ENCODE measurements around the gene POU5F1.
"Not testable (repeated sequence)": the region's sequence is repeated elsewhere in the genome, so short reads cannot be mapped to it uniquely, and the experiment has no call there.

The POU5F1 gene

GRCh38 chr6:31170600-31170881 is at the start of gene POU5F1:
Gene POU5F1, minus strand, starts transcription at chr6:31170682. Its CDS starts 62 bp downstream, at chr6:31170620.
- no peak for DNase-seq

GRCh38 chr6:31216208-31216898 is 45.9 kb upstream of the POU5F1 start:
- DNase-seq, result no peak

DNA sequence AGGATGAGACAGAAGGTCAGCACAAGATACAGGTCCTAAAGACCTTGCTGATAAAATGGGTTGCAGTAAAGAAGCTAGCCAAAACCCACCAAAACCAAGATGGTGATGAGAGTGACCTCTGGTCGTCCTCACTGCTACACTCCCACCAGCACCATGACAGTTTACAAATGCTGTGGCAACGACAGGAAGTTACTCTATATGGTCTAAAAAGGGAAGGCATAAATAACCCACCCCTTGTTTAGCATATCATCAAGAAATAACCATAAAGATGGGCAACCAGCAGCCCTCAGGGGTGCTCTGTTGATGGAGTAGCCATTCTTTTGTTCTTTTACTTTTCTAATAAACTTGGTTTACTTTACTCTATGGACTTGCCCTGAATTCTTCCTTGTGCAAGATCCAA is 44.7 kb upstream of the POU5F1 start:
- not testable (repeated sequence) for DNase-seq

DNA sequence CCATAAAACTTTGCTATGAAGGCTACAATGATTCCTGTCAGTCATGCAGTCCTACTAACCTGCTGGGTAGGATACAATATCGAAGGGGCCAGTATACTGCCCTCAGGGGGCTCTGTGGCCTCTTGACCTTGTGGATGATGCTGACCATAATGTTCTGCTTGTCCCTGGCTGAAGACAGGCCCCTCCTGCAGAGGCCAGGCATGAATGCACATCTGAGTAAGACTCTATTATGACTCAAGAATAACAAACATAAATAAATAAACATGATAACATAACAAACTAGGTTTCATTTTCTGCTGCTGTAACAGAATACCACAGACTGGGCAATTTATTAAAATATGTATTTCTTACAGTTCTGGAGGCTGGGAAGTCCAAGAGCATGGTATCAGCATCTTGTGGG is 44.0 kb upstream of the POU5F1 start:
- no peak for DNase-seq

GRCh38 chr6:31210741-31211532 is 40.5 kb upstream of the POU5F1 start:
- no peak for DNase-seq

GRCh38 chr6:31210123-31210522 is 39.6 kb upstream of the POU5F1 start:
- no peak for DNase-seq

DNA sequence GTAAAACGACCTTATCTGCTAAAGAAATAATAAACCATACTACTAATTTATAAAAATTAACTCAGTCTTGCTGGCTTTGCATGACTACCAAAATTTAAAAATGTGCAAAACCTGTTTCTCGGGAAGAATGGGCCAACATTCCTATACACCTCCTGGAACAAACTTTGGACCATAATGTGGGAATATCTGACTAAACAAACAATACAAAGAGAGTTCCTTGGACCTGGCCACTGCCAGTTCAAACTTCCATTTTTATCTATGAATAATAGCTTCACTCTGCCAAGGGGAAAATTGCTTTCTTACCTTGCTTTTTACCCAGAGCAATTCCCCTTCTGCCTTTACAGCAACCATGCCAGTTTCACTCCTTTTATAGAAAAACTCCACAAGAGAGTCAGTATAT is 38.7 kb upstream of the POU5F1 start:
- DNase-seq, result no peak

DNA sequence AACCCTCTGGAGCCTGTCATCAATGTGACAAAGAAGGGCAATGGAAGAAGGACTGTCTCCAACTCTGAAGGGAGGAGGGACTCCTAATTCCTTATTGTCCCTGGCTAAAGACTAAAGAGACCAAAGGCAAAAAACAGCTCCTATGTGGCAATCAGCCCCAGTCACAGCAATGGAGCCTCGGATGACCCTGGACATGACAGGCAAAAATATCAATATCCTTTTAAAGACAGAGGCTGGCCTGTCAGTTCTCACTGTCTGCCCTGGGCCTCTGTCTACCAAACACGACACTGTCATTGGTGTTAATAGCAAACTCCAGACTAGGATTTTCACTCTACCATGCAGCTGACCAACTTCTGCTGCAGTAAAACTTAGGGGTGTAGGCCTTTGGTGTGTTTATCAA is 38.0 kb upstream of the POU5F1 start:
- DNase-seq, result no peak

DNA sequence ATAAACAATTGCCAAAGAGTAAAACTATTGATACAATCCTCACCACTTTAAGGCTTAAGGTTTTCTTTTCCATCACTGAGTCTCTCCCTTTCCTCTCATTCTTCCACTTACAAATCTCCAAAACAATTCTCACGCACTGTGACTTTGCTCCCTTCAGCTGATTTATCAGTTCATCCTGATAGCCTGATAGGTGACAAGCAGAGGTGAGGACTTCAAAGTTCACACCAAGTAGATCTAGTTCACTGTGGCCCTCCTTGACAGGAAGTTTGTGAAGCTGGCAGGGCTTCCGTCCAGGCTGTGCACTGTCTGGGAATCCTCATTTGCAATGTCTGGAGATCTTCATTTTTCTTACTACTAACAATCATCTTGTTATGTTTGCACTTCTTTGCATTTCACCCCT is 35.2 kb upstream of the POU5F1 start:
- no peak for DNase-seq

- no peak for DNase-seq
Measured at GRCh38 chr6:31204751-31205145, 34.3 kb upstream of the POU5F1 start.

DNA sequence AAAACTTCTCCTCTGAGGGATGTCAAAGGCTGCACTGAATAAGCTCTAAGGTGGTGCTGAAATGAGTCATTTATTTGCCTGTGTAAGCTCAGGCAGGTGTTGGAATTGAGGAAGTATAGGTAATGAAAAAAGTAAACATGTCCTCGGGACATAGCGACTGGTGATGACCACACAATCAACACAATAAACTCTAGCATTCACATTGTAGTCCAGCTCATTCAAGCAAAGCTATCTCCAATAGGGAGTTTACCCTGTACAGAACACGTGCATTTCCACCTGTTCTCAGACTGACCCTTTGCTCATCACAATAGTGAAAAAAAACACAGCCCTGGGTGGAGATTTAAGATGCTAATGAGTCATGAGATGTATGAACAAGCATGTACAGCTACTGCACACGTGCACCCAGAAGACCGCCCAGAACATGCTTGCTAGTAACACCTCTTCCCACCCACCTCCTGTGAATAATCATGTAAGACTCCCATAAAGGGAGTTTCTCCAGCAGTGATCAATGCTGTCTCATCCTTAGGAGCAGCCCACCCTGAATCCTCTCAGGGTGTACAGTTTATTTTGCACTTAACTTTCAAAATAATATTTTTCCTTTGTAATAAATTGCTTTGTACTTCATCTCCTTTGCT is 33.0 kb upstream of the POU5F1 start:
- DNase-seq, result peak in 1 of 2 experiments; percentile 32

- no peak for DNase-seq
Measured at GRCh38 chr6:31202259-31203166, 32.0 kb upstream of the POU5F1 start.

GRCh38 chr6:31199105-31199452 is 28.6 kb upstream of the POU5F1 start:
- DNase-seq, result not testable (repeated sequence)

DNA sequence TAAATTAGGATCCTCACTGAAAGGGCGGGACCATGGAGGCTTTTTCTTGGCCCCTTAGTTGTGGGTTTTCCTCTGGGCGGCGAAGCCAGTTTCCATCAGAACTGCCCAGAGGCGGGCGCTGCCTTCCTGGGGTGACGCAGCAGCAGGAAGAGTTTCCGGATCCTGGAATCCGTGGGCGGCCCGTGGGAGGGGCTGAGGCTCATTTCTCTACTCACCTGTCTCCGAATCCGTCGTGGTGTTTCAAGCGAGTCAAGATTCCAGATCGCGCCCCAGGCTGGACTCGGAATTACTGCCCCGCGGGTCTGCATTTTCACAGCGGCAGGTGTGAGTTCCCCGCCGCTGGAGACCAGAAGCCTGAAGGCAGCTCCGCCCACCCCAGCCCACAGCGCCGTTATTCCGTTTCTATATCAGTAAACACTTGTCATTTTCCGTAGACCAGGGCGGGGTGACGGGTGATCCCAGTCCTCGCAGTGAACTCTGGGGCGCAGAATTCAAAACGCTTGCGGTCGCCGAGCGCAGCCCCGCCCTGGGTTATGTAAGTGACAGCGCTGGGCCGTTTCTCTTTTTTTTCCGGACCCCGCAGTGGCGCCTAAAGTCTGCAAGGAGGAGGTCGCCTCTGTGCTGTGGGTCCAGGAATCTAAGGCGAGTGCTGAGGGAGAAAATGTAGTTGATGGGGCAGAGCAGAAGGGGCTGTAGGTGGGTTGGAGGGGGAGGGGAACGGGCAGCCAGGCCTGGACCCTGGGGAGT is 27.2 kb upstream of the POU5F1 start:
- DNase-seq, result peak; percentile 78 to 84

DNA sequence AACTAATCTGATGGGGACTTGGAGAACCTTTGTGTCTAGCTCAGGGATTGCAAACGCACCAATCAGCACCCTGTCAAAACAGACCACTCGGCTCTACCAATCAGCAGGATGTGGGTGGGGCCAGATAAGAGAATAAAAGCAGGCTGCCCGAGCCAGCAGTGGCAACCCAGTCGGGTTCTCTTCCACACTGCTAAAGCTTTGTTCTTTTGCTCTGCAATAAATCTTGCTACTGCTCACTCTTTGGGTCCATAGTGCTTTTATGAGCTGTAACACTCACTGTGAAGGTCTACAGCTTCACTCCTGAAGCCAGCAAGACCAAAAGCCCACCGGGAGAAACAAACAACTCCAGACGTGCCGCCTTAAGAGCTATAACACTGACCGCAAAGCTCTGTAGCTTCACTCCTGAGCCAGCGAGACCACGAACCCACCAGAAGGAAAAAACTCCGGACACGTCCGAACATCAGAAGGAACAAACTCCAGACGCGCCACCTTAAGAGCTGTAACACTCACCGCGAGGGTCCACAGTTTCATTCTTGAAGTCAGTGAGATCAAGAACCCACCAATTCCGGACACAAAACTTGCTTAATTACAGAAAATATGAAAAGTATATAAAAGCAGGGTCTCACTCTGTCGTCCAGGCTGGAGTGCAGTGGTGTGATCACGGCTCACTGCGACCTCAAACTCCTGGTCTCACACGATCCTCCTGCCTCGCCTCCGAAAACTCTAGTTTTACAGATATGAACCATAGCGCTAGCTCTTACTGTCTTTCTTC is 26.0 kb upstream of the POU5F1 start:
- DNase-seq, result peak in 1 of 2 experiments; percentile 8

GRCh38 chr6:31195308-31195979 is 25.0 kb upstream of the POU5F1 start:
- DNase-seq, result not testable (repeated sequence)

- no peak for DNase-seq
Measured at GRCh38 chr6:31194061-31194834, 23.8 kb upstream of the POU5F1 start.

GRCh38 chr6:31193206-31193605 is 22.7 kb upstream of the POU5F1 start:
- DNase-seq, result no peak

GRCh38 chr6:31192431-31193105 is 22.1 kb upstream of the POU5F1 start:
- DNase-seq, result peak; percentile 26 to 63

GRCh38 chr6:31190488-31190887 is 20.0 kb upstream of the POU5F1 start:
- DNase-seq, result no peak
